AG09319 (cell line): ENCODE data around the gene TMEM247.

Source experiments
- DNase-seq: peaks from one replicate; pipeline ENCODE4 v3.0.0-alpha.2; 2010; ENCODE audit warnings: low read depth; ENCODE audit errors: extremely low read depth
- TF ChIP-seq, protein P1 (sequence below): IDR thresholded peaks from 2 replicates; pipeline ENCODE4 v1.5.1; 2011; ENCODE audit warnings: low read depth, mild to moderate bottlenecking, inconsistent platforms, low read length, moderate library complexity

TMEM247 gene

DNA sequence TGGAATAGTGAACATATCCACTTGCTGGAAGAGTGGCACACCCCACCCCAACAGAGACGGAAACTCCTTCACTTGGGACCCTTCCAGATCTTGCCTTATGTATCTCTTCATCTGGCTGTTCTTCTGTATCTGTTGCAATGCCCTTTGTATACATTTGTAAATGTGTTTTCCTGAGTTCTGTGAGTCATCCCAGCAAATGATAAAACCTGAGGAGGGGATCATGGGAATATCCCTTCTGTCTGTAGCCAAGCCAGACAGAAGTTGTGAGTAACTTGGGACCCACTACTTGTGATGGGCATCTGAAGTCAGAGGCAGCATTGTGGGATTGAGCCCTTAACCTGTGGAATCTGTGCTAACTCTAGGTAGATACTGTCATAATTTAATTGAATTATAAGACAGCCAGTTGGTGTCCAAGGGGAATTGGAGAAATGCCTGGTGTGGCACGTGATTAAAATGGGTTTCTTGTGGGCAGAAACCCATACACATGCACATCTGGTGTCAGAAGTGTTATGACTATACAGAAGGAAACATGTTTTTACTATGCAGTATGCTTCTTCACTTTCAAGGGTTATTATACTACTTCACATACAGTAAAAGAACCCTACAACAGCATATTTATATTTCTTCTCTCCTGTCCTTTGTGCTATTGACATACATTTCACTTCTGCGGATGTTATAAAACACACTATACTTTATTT lies 32.3 kb upstream of the TMEM247 start:
- TF ChIP-seq, protein P1, sequence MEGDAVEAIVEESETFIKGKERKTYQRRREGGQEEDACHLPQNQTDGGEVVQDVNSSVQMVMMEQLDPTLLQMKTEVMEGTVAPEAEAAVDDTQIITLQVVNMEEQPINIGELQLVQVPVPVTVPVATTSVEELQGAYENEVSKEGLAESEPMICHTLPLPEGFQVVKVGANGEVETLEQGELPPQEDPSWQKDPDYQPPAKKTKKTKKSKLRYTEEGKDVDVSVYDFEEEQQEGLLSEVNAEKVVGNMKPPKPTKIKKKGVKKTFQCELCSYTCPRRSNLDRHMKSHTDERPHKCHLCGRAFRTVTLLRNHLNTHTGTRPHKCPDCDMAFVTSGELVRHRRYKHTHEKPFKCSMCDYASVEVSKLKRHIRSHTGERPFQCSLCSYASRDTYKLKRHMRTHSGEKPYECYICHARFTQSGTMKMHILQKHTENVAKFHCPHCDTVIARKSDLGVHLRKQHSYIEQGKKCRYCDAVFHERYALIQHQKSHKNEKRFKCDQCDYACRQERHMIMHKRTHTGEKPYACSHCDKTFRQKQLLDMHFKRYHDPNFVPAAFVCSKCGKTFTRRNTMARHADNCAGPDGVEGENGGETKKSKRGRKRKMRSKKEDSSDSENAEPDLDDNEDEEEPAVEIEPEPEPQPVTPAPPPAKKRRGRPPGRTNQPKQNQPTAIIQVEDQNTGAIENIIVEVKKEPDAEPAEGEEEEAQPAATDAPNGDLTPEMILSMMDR = no peak
- DNase-seq = no peak

DNA sequence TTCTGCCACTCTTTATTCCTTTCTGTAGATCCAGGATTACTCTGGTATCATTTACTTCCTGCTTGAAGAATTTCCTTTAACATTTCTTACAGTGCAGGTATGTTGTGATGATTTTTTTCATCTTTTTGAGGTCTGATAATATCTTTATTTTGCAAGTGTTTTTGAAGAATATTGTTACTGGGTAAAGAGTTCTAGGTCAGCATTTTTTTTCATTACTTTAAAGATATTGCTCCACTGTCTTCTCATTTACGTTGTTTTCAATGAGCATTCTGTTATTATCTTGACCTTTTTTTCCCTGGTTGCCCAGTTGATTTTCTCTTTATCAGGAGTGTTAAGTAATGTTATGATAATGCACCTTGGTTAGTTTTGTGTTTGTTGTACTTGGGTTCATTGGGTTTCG lies 31.7 kb upstream of the TMEM247 start:
- DNase-seq = no peak
- TF ChIP-seq, protein P1 = no peak

DNA sequence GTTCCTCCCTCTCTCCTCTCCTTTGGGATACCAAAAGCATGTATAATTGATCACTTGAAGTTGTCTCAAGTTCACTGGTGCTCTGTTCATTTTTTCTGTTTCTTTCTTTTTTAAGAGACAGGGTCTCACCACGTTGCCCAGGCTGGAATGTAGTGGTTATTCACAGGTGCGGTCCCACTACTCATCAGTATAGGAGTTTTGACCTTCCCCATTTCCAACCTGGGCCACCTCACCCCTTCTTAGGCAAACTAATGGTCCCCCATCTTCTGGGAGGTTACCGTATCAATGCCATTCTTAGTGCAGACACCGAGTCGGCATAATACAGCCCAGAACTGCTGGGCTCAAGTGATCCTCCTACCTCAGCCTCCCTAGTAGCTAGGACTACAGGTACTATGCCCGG lies 31.3 kb upstream of the TMEM247 start:
- no peak for DNase-seq
- TF ChIP-seq, protein P1 = no peak

DNA sequence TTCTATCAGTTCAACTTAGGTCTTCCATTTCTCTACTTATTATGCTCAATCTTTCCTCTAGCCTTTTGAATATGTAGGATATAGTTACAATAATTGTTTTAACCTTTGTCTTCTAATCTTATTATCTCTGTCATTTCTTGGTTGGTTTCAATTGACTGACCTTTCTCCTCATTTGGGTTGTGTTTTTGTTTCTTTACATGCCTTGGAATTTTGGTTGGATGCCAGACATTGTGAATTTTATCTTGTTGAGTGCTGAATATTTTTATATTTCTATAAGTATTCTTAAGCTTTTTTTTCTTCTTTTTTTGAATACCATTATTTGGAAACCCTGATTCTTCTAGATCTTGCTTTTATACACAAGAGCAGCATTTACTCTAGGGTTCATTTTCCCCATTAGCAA lies 30.7 kb upstream of the TMEM247 start:
- TF ChIP-seq, protein P1 = no peak
- DNase-seq = no peak

DNA sequence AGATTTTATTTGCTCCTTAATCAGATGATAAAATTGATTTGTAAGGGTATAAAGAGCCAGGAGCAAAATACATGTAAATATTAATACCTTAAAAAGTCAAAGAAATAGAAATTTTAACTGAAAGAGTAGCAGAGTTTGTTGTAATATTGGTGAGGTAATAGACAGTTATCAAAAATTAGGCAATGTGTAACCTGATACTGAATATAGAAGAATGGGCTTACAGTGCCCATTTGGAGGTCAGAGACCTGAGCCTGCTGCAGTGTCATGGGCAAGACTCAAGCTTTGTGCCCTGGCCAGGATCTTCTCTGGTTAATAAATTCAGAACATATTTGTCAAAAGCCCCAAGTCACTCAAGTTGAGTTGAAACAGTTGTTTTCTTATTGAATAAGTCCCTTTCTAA lies 29.7 kb upstream of the TMEM247 start:
- DNase-seq = no peak
- TF ChIP-seq, protein P1 = no peak

DNA sequence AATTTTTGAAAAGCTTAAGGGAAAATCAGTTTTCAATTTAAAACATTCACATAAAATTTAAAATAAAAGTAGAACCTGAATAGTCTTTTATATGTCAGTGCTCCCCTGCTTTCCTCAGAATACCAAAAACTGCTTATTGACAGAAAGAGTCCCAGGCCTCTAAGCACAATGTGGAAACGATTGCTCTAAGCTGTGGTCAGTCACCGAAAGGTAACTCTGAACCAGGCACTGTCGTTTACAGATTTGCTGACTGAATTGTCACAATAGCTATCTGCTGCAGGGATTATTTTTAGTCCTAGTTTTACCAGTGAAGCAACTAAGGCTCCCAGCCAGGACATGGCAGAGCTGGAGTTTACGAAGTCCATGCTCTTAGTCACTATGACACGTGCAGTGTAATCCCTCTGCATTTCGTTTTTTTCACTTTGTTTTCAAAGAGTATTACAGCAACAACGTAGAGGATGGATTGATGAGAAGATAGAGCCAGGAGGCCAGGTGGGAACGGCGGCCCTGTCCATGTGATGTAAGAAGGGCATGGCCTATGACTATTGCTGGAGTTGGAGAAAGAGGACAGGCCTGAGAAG lies 28.1 kb upstream of the TMEM247 start:
- TF ChIP-seq, protein P1 = no peak
- no peak for DNase-seq

DNA sequence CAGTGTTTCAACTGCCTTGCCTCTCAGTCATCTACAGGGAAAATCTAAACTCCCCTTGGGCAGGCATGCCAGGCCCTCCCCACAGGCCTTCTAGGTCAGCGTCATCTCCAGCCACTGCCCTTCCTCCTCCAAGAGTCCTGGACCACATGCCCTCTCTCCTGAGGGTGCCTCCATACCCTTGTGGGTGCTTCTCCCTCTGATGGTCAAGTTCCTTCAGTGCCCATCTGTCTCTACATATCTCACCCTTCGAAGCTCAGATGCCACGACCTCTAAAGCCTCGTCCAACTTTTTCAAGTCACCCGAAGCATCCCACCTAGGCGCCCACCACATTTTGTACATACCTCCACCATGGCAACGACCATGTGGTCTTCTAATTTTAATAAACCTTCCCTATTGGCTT lies 22.6 kb upstream of the TMEM247 start:
- TF ChIP-seq, protein P1 = no peak
- no peak for DNase-seq
